ENCODE results near the gene PTF1A.

The PTF1A gene

DNA sequence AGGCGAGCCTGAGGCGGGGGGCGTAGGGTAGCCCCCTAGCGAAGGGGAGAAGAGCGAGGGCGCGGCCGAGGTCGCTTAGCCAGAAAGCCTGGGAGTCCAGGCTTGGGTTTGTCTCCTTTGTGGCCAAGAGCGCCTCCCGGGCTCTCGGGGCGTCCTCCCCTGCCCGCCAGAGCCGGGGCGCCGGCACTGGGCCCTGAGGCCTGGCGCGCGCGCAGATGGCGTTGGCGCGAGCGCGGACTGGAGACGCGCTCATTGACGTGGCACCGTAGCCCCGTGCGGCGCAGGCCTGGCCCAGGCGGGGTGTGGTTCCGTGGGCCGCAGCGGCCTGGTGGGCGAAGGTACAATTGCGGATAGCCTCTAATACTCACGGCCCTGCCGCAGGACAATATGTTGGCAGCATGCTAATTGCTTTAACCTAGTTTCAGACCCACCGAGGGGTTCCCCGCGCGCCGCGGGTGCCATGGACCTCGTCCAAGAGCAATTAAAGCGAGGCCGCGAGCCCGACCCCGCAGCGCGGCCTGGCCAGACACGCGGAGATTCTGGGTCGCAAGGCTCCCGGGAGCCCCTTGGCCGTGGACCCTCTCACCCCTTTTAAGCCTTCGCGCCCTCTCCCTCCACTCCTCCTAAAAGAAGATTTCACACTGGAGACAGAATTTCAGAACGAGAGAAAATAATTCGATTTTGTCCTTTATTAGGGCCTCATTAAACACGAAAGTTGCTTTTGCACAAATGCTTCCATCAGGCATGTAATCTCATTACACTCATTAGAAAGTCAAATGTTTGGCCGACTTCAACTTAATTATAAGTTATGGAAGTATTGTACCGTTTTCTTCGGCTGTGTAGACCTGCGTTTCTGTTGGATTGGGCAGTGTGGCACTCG is 3.1 kb downstream of the PTF1A start:
- no peaks in the 10 kb centered on the region for H3K4me1 ChIP-seq
- H3K36me3 ChIP-seq: no peaks in the 10 kb centered on the region
- TF ChIP-seq Cebpa-rat (IDR thresholded peaks at IDR 0.05): no peak
- H3K9ac ChIP-seq: no peak overlapping the region
- no peaks in the 10 kb centered on the region for H4K20me1 ChIP-seq
- no peak overlapping the region for H3K27ac ChIP-seq
- H3K4me3 ChIP-seq: no peak overlapping the region
- H3K9me3 ChIP-seq (replicated peaks in 1 of 11): peaks cover 53 to 67% (median 61%) of the 10 kb centered on the region in 11 experiments
- H3K4me2 ChIP-seq: no peak overlapping the region
- H3K27me3 ChIP-seq: peaks cover 0 to 32% (median 16%) of the 10 kb centered on the region in 11 experiments; a peak in 16 of 22 replicates

DNA sequence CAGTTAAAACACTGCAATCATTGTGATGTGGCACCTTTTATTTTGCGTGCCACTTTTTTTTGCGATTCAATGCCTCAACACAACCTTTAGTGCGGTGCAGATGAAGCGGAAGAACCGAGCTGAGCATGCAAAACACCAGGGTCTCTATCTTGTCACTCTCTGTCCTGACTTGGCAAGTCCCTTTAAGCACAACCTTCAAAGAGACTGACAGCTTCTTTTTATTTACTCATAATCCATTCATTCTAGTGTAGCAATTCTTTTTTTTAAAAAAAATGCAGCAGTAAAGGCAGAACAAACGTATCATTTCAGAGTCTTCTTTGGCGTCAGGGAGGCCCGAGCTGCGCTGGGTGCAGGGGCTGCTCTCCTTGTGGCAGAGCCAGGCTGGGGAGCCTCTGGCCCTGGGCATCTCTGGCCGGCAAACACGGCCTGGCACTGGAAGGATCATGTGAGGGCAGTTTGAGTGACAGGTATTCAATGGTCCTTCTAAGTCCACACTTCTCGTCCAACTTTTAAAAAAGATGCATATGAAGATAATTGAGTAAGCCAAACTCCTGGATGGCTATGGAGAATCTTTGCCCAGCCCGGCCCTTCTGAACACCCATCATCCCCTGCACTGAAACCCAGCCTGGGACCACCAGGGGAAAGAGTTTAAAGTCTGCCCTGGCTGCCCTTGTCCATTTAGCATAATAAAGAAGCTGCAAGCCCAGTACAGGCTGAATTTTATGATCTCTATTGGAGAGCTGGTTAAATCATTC is 3.9 kb downstream of the PTF1A start:
- peaks cover 55 to 65% (median 59%) of the 10 kb centered on the region in 11 experiments for H3K9me3 ChIP-seq (replicated peaks in 1 of 11)
- peaks cover 0 to 40% (median 23%) of the 10 kb centered on the region in 11 experiments; a peak in 16 of 22 replicates for H3K27me3 ChIP-seq
- no peaks in the 10 kb centered on the region for H3K4me1 ChIP-seq
- no peak overlapping the region for H3K4me3 ChIP-seq
- no peak for TF ChIP-seq Cebpa-rat (IDR thresholded peaks at IDR 0.05)
- no peak overlapping the region for H3K9ac ChIP-seq
- H3K27ac ChIP-seq: no peak overlapping the region
- no peak overlapping the region for H3K4me2 ChIP-seq
- no peaks in the 10 kb centered on the region for H4K20me1 ChIP-seq
- no peaks in the 10 kb centered on the region for H3K36me3 ChIP-seq

DNA sequence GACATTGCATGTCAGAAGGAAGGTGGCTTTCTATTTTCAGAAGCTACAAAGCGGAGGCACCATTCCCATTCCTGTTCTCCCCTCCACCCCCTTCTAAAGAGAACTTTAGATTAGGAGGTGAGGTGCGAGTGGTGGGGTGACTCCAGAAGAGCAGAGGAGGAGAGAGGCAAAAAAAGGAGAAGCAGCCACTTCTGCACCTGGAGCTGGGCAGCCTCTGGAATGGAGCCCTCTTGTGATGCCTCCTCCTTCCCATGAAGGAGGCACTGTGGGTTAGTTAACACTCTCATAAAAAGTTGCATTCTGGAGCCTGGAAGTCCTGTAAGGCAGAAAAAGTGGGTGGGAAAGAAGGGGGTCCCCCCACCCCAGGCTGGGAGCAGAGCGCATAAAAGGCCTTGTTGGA is 4.8 kb downstream of the PTF1A start:
- no peak for TF ChIP-seq Cebpa-rat (IDR thresholded peaks at IDR 0.05)
- Histone ChIP-seq H3K4me3 (no peak overlapping the region), H3K4me2 (no peak overlapping the region), H3K4me1 (no peaks in the 10 kb centered on the region), H3K36me3 (no peaks in the 10 kb centered on the region), H3K9ac (no peak overlapping the region), H3K27me3 (peaks cover 0 to 40% (median 23%) of the 10 kb centered on the region in 11 experiments; a peak in 16 of 22 replicates), H3K9me3 (replicated peaks in 1 of 11) (peaks cover 46 to 56% (median 51%) of the 10 kb centered on the region in 11 experiments), H4K20me1 (no peaks in the 10 kb centered on the region), H3K27ac (no peak overlapping the region)

GRCh38 chr10:23197416-23197861 is 5.3 kb downstream of the PTF1A start:
- H3K9me3 ChIP-seq (replicated peaks in 1 of 11): peaks cover 41 to 51% (median 45%) of the 10 kb centered on the region in 11 experiments
- no peak overlapping the region for H3K9ac ChIP-seq
- H3K27ac ChIP-seq: no peak overlapping the region
- H3K36me3 ChIP-seq: no peaks in the 10 kb centered on the region
- TF ChIP-seq Cebpa-rat (IDR thresholded peaks at IDR 0.05): no peak
- no peak overlapping the region for H3K4me3 ChIP-seq
- peaks cover 0 to 40% (median 25%) of the 10 kb centered on the region in 11 experiments; a peak in 16 of 22 replicates for H3K27me3 ChIP-seq
- H3K4me1 ChIP-seq: no peaks in the 10 kb centered on the region
- no peaks in the 10 kb centered on the region for H4K20me1 ChIP-seq
- no peak overlapping the region for H3K4me2 ChIP-seq

DNA sequence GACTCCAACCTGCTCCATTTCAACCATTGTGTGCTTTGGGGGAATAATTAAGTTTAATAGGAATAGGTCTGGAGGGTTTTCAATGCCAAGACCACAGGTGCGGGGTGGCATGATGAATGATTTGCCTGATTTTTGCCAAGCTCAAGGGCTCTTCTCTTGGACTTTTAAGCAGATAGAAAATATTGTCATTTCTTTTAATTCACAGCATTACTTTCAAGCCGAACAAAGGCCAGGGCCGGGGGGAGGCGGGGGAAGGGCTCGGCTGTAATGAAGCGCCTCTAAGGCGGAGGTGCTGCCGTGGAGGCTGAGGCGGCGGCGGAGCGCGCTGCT is 6.5 kb downstream of the PTF1A start:
- H3K27ac ChIP-seq: no peak overlapping the region
- peaks cover 32 to 48% (median 38%) of the 10 kb centered on the region in 11 experiments for H3K9me3 ChIP-seq (replicated peaks in 1 of 11)
- no peak for TF ChIP-seq Cebpa-rat (IDR thresholded peaks at IDR 0.05)
- H3K4me2 ChIP-seq: no peak overlapping the region
- no peak overlapping the region for H3K4me3 ChIP-seq
- H4K20me1 ChIP-seq: no peaks in the 10 kb centered on the region
- peaks cover 0 to 49% (median 36%) of the 10 kb centered on the region in 11 experiments; a peak in 17 of 22 replicates for H3K27me3 ChIP-seq
- no peaks in the 10 kb centered on the region for H3K36me3 ChIP-seq
- H3K9ac ChIP-seq: no peak overlapping the region
- H3K4me1 ChIP-seq: no peaks in the 10 kb centered on the region

DNA sequence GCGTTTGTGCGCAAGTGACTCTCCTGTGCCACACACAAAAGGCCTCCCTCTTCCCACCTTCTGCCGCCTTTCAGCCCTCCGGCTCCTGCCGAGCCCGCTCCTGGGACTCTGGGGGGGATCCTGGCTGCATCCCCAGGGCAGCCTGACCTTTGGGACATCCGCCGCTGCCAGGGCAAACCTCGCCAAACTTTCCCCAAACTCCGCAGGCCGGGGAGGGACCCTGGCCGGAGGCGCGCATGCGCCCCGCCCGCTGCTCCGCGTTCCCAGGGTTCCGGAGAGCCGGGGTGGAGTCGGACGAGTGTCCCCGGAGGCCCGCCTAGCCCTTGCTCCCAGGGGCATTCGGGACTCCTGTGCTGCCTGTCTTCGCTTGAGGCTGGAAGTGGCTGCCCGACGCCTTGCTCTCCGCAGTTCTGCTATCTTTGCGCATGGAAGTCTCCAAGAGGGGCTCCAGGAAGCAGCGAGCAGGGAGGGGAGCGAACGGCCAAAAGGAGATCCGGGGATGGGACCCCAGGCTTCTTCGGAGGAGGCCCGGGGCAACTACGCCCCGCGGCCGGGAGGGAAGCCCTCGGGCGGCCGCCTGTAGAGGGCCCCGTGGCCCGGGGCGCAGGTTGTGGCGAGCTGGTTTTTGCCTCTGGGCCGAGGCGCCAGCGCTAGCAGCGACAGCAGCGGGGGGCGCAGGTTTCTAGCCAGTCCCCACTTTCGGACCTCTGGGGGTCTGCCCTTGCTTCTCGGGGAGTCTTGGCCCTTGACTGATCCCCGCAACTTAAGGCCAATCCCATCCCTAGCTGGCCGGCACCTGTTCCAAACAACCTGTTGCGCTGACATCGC is 7.0 kb downstream of the PTF1A start:
- Histone ChIP-seq H3K4me1 (no peaks in the 10 kb centered on the region), H3K36me3 (no peaks in the 10 kb centered on the region), H3K9ac (no peak overlapping the region), H3K4me3 (no peak overlapping the region), H3K9me3 (replicated peaks in 1 of 11) (peaks cover 30 to 51% (median 40%) of the 10 kb centered on the region in 11 experiments), H3K27me3 (peaks cover 0 to 55% (median 42%) of the 10 kb centered on the region in 11 experiments; a peak in 17 of 22 replicates), H4K20me1 (no peaks in the 10 kb centered on the region), H3K4me2 (no peak overlapping the region), H3K27ac (no peak overlapping the region)
- TF ChIP-seq Cebpa-rat (IDR thresholded peaks at IDR 0.05): no peak

DNA sequence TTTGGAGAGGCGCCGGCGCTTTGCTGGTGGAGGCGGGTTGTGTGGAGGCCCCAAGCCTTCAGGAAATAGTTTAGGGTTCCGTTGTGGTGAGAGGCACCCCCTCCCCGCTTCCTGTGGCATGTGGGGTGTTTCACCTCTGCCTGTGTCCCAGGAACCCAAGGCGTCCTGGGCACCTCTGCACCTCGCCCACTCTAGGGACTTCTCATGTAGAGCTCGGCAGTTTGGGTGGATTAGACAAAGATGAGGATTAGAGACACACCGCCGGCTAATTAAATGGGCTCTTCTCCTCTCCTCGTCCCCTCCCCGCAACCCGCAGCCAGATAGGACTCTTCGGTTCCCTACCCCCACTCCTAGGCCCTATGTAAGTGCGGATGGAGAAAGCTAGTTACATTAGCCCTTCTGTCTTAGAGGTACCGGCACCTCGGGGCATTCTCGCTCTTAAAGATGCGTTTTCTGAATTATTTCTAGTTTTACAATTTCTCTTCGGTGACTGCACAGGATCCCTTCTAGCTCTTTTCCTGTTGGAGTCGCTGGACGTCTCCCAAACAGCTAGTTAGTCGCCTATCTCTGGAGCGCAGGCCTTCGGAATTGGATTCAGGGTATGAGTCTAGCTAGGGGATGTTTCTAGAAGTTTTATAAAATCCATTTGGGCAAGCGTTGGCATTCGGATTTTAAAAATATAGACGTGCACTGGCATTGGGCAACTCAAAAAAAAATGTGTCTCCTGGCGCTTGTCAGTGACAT is 7.8 kb downstream of the PTF1A start:
- Histone ChIP-seq H3K4me1 (no peaks in the 10 kb centered on the region), H4K20me1 (no peaks in the 10 kb centered on the region), H3K9ac (no peak overlapping the region), H3K4me2 (no peak overlapping the region), H3K4me3 (no peak overlapping the region), H3K9me3 (replicated peaks in 1 of 11) (peaks cover 24 to 47% (median 34%) of the 10 kb centered on the region in 11 experiments), H3K27ac (no peak overlapping the region), H3K36me3 (no peaks in the 10 kb centered on the region), H3K27me3 (peaks cover 0 to 63% (median 48%) of the 10 kb centered on the region in 11 experiments; a peak in 17 of 22 replicates)
- TF ChIP-seq Cebpa-rat (IDR thresholded peaks at IDR 0.05): no peak

- Histone ChIP-seq H3K4me1 (no peaks in the 10 kb centered on the region), H3K27me3 (peaks cover 0 to 64% (median 49%) of the 10 kb centered on the region in 11 experiments; a peak in 17 of 22 replicates), H3K9me3 (replicated peaks in 1 of 11) (peaks cover 18 to 40% (median 29%) of the 10 kb centered on the region in 11 experiments; a peak in 21 of 22 replicates), H3K4me3 (no peak overlapping the region), H3K4me2 (no peak overlapping the region), H4K20me1 (no peaks in the 10 kb centered on the region), H3K9ac (no peak overlapping the region), H3K36me3 (no peaks in the 10 kb centered on the region), H3K27ac (no peak overlapping the region)
- no peak for TF ChIP-seq Cebpa-rat (IDR thresholded peaks at IDR 0.05)
Measured at GRCh38 chr10:23200586-23200985, 8.5 kb downstream of the PTF1A start.
